Type B pancreatic cell (in vitro differentiated cells): Measurements from ENCODE around the gene SPP2. TPM values are rescaled to one million over a fixed set of nuclear protein-coding genes. Genes with fewer than 3 reads are reported as not detected.

Experiments used
- DNase-seq: peaks from one replicate; pipeline ENCODE4 v3.0.0; 2021; ENCODE audit warnings: mixed read lengths; ENCODE audit not compliant: unreplicated experiment; ENCODE audit errors: extremely low spot score
- H3K27ac Mint-ChIP-seq: 2 replicates; pipeline ENCODE4 v1.8.0; 2021; ENCODE audit warnings: mild to moderate bottlenecking, mixed read lengths
- H3K27me3 Mint-ChIP-seq: 2 replicates; pipeline ENCODE4 v1.8.0; 2021; ENCODE audit warnings: mixed read lengths
- H3K36me3 Mint-ChIP-seq: 2 replicates; pipeline ENCODE4 v1.8.0; 2021; ENCODE audit warnings: mixed read lengths
- H3K4me1 Mint-ChIP-seq: one replicate; pipeline ENCODE4 v1.8.0; 2021; ENCODE audit warnings: mixed read lengths; ENCODE audit not compliant: unreplicated experiment
- H3K4me3 Mint-ChIP-seq: 2 replicates; pipeline ENCODE4 v1.8.0; 2021; ENCODE audit warnings: mild to moderate bottlenecking, mixed read lengths
- H3K9me3 Mint-ChIP-seq: 2 replicates; pipeline ENCODE4 v1.8.0; 2021; ENCODE audit warnings: mixed read lengths
- total RNA-seq: library from RNA; stranded (reverse); gene quantifications from 2 replicates; pipeline ENCODE4 v1.2.1, GENCODE V29; 2021; ENCODE audit warnings: low replicate concordance
- TF ChIP-seq, protein P1 (sequence below): fragments of 200-600 bp; sonication (generic); conservative IDR thresholded peaks from 2 replicates; pipeline ENCODE4 v1.5.0; 2021; ENCODE audit warnings: antibody characterized with exemption, mild to moderate bottlenecking

SPP2 gene
- total RNA-seq, 1 donor from 2014 or later: not detected

DNA sequence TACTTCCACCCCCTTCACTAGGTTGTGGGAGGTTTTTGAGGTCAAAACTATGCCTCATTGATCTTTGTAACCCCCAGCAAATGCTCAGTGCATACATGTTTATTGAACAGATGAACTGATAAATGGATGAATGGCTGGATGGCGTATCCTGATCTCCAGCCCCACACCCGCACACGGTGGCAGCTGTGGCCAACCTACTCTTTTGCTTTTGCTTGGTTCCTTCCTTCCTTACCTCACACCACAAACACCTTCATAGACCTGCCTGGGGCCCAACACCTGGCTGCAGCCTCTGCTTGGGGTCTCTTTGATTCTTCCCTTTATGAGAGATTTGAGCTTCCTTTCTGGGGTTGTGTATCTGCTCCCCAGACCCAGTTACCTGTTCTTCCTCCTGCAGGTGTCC lies 25.9 kb downstream of the SPP2 start:
- no peaks in the 10 kb centered on the region for H3K9me3 Mint-ChIP-seq
- H3K4me3 Mint-ChIP-seq: no peak overlapping the region
- DNase-seq: no peak
- no peaks in the 10 kb centered on the region for H3K36me3 Mint-ChIP-seq
- no peak overlapping the region for H3K27ac Mint-ChIP-seq
- TF ChIP-seq, protein P1, sequence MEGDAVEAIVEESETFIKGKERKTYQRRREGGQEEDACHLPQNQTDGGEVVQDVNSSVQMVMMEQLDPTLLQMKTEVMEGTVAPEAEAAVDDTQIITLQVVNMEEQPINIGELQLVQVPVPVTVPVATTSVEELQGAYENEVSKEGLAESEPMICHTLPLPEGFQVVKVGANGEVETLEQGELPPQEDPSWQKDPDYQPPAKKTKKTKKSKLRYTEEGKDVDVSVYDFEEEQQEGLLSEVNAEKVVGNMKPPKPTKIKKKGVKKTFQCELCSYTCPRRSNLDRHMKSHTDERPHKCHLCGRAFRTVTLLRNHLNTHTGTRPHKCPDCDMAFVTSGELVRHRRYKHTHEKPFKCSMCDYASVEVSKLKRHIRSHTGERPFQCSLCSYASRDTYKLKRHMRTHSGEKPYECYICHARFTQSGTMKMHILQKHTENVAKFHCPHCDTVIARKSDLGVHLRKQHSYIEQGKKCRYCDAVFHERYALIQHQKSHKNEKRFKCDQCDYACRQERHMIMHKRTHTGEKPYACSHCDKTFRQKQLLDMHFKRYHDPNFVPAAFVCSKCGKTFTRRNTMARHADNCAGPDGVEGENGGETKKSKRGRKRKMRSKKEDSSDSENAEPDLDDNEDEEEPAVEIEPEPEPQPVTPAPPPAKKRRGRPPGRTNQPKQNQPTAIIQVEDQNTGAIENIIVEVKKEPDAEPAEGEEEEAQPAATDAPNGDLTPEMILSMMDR: no peak
- peaks cover 30% of the 10 kb centered on the region for H3K4me1 Mint-ChIP-seq
- H3K27me3 Mint-ChIP-seq: no peaks in the 10 kb centered on the region

DNA sequence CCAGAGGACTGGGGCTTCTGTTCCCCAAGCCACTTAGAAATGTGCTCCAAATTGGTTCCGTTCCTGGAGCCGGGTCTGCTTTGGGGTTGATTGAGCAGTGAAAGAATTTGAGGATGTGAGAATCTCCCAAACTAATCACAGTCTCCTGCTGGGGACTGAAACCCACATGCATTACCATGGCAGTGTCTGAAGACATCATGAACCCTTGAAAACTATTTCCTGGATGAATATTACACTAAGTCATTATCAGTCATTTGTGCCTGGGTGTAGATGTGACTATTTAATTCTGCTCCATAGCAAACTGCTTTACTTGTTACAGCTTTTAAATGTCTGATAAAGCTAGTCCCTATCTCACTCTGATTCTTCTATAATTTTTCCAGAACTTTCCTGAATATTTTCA lies 27.6 kb downstream of the SPP2 start:
- H3K9me3 Mint-ChIP-seq: no peaks in the 10 kb centered on the region
- H3K27ac Mint-ChIP-seq: no peak overlapping the region
- TF ChIP-seq, protein P1: no peak
- H3K27me3 Mint-ChIP-seq: no peaks in the 10 kb centered on the region
- DNase-seq: no peak
- peaks cover 41% of the 10 kb centered on the region for H3K4me1 Mint-ChIP-seq
- H3K4me3 Mint-ChIP-seq: no peak overlapping the region
- no peaks in the 10 kb centered on the region for H3K36me3 Mint-ChIP-seq

DNA sequence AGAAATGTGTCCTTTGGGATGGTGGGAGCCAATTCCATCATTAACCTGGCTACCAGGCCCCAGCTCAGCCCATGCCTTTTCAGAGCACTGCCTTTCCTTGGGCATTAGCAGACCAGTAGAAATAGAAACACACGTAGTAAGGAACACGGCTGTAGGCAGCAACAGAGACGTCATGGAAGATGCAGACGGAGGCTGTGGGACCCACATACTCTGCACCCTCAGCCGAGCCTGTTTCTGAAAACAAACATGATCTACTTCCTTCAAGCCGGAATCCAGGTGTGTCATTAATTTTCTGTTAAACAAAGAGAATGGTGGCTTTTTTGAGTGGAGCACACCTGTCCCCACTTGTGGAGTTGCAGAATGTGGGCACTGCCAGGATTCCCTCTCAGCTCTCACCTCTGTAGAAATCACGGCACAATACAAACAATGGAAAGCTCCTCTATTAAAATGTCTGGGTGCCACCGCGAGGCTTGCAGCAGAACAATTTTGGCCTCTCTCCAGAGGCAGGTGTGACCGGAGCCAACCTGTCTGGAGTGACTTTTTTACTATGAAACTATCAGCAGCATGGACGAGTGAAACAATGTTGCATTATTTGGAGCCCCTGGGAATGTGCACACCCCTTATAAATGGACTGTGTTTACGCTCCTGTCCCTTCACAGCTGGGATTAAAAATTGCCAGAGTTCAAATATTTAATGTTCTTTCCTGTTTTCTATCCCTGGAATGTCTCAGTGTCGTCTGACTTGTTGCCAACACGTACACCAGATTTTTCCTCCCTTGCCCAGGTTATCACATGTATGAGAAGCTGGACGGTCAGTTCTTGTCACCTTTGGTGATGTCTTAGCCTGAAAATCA lies 31.7 kb downstream of the SPP2 start:
- Mint-ChIP-seq H3K27ac (no peak overlapping the region), H3K36me3 (no peaks in the 10 kb centered on the region), H3K9me3 (no peaks in the 10 kb centered on the region), H3K27me3 (peaks cover 3% of the 10 kb centered on the region), H3K4me3 (no peak overlapping the region), H3K4me1 (peaks cover 19% of the 10 kb centered on the region)
- DNase-seq: no peak
- TF ChIP-seq, protein P1: no peak

DNA sequence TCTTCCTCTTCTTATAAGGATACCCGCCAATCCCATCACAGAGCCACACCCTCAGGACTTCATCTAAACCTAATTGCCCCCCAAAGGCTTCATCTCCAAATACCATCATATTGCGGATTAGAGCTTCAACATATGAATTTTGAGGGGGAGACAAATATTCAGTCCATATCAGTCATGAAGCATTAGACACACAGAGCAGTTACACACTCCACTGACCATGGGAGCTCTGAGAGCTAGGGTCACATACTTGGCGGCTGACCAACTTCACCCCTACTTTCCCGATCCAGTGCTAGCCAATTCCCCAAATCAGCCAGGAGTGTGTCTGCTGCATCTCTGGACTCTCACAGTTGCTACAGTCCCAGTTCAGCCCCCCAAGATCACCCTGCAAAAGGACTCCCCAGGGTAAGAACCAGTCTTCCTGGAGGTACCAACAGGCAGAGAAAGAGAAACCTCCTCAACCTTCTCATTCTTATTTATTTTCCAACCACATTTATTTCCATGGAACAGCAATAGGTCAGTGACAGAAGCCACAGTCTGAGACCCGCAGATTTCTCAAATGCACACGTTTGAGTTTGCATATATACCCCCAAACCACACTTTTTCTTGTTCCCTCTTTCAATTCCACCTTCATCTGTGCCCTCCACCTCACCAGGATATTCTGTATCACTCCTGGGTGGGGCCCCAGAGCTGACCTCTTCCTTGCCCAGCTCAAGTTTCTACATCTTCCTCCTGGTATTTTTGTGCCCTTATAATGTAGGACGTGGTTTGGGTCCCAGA lies 33.3 kb downstream of the SPP2 start:
- Mint-ChIP-seq H3K27ac (no peak overlapping the region), H3K4me1 (peaks cover 19% of the 10 kb centered on the region), H3K9me3 (no peaks in the 10 kb centered on the region), H3K27me3 (peaks cover 3% of the 10 kb centered on the region), H3K36me3 (no peaks in the 10 kb centered on the region), H3K4me3 (no peak overlapping the region)
- no peak for DNase-seq
- TF ChIP-seq, protein P1: no peak

DNA sequence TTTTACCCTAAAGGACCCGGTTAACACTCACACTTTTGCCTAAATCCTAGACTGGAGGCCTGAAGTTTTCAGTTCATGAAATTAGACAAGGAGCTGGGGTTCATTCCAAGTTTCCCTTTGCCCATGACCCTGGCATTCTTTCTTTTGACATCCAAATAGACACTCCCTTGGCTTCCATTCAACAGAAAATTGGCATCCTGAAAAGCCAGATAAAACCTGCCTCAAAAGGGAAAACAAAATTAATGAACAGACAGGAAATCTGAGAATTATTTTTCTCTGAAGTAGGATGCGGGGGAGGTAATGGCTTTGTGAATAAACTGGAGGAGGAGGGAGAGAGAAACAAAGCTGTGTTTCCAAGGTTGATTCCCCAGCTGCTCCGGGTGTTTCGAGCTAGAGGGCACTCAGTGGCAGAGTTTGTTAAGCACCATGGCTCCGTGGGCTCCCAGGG lies 41.0 kb downstream of the SPP2 start:
- Mint-ChIP-seq H3K27ac (peak overlapping the region; percentile 13), H3K4me1 (peaks cover 13% of the 10 kb centered on the region), H3K4me3 (no peak overlapping the region), H3K36me3 (no peaks in the 10 kb centered on the region), H3K27me3 (no peaks in the 10 kb centered on the region), H3K9me3 (peaks cover 5% of the 10 kb centered on the region)
- TF ChIP-seq, protein P1: no peak
- DNase-seq: no peak
